Stimulated activated CD4-positive, alpha-beta T cell treated with anti-CD3 and anti-CD28 coated beads, TNF-alpha, amount 100 ng/mL, for 48 hours (primary cell): Measurements from ENCODE around the gene KDM5A.

Experiments used
- DNase-seq, 3 donors: peaks; one replicate each; pipeline ENCODE4 v3.0.0-alpha.2; 2020; ENCODE audit warnings: low read depth in 3 of 3

Gene KDM5A

DNA sequence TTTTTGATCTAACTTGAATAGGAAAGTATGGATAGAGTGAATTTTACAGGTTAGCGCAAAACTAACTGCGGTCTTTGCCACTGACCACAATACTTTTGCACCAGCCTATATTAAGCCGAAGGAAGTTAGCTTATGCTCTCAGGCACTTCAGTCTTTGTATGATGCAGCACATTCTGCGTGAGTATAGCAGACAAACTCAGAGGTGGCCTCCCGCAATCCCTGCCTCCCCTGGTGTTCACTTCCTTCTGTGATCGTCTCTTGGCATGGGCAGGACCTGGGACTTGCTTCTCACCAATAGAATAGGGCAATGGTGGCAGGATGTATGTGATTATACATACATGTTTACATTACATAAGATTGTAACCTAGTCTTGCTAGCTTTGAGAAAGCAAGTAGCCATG, 116.2 kb downstream of the KDM5A start:
- DNase-seq = no peak

DNA sequence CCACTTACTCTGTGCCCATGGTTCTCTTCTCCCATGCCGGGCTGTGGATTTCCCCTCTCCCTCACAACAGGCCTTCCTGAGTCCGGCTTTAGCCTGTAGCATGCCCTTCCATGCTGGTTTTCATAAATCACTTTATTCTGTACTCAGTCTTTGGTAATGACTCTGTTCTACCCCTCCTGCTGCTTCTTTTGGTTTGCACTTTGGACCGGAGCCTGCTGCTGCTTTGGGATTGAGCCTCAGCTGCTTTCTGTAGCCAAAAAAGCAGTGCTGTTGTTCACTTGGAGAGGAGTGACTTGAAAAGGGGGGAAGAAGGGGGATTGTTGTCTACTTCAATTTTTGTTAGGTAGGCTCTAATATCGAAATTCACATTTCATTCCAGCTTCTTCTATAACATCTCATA, 118.0 kb downstream of the KDM5A start:
- no peak for DNase-seq

DNA sequence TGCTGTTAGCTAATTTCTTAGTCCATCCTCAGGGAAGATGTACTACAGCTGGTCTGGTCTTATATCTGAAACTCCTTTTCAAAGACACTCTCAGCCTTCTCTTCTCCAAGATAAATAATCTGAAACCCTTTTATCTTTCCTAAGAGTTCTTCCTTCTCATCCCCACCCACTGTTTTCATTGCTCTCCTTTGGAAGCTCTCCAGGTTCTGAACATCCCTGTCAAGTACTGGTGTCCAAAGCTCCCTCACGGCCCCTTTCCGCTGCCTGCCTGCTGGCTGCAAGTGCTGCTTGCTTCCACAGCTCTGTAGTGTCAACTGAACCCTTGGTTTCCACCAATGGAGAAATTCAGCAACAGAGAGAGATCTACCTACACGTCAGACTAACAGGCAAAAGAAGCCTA, 119.9 kb downstream of the KDM5A start:
- no peak for DNase-seq

DNA sequence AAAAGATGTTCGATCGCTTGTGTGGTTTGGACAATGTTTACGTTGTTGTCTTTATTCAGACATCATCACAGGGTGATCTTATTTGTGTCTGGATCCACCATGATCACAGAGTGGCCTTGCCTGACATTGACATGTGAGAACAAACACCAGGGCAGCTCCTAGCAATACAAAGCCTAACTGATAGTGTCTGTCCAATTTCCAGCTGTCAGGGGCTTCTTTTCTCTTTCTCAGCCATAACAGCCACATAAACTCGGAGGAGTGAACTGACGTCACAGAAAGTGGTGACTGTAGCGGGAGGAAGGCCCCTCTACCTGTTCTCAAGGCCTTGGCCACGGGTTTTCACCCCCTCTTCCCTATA, 120.7 kb downstream of the KDM5A start:
- DNase-seq = no peak

DNA sequence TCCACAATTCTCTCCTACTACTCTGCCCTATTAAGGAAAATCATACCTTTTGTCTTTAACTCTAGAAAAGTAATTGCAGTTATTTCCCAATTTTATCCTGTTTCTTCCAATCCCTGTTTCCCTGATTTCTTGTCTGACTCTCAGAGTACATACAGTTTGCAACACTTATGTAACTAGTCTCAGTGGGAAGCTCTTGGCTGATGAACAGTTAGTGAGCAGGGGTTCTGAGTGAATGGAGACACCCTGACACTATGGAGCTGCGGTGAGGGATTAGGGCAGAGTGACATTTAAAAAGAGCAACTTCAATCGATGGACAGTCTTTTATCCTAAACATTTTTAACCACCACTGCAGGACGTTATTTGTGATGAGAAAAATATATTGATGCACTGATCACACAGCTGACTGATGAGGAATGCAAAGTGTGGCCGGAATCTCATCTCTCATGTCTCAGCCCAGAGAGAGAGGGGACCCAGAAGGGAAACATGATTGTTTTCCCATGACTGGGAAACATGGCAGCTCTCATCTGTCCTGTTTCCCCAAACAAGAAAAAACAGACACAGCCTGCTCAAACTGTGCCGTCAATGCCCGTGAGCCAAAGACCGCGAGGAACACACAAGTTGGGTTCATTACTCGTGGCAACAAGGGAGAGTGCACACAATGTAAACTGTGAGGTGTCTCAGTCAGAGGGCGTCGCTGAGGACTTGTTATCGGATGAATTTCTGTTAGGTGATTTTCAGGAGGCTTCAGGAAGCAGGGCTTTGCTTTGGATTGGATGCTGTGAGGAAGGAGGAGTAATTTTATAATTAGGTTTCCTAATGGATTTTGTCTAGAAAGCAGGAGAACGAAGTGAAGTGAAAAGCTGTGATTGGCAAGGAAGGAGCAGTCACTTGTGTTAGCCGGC, 121.3 kb downstream of the KDM5A start:
- DNase-seq = no peak

DNA sequence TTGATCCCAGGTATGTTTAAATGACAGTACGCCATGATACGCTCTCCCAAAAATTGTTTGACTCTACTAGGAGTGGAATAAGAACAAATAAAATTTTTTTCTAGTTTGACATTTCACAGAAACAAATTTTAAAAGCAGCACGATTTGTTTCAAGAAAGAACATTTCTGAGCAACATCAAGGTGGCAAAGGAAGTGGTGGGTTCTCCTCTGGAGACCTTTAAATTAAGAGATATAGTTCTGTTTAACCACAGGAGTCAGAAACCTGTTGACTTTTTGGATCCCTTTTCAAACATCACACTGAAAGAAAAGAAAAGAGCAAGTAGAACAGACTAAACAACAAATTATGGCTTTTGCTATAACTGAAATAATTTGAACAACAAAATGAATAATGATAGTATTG, 124.0 kb downstream of the KDM5A start:
- no peak for DNase-seq

DNA sequence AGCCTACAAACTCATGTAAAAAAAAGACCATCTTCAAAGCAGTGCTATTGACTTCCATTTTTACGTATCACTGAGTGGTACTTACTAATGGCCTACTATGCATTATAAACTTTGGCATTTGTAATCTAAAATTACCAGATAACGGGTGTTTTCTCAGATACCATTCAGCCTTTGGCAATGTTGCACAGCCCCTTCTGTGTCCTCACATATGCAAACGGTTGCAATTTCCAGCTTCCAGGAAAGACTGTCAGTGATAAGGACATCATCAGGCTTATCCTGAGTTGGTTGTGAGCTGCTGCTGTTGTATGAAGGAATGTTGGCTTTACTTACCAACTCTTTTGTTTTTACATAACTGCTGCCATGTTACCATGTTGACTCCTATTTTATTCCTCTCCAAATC, 124.9 kb downstream of the KDM5A start:
- DNase-seq = no peak

DNA sequence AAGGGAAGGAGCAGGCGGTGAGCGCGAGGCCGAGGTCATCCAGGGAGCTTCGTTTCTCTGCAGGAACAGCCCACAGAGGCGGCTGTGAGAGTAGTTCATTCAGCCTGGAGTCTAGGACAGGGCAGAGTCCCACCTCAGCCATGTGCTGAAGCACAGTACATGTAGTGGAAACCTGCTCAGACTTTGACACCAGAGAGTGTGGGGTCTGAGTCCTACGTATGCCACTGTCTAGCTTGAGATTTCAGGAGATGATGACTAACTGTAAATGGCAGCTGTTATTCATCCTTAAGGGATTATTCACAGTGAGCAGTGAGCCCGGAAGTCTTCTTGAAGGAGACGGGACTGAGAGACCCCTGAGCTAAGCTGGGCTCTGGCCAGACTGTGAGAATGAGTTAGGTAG, 125.5 kb downstream of the KDM5A start:
- no peak for DNase-seq

DNA sequence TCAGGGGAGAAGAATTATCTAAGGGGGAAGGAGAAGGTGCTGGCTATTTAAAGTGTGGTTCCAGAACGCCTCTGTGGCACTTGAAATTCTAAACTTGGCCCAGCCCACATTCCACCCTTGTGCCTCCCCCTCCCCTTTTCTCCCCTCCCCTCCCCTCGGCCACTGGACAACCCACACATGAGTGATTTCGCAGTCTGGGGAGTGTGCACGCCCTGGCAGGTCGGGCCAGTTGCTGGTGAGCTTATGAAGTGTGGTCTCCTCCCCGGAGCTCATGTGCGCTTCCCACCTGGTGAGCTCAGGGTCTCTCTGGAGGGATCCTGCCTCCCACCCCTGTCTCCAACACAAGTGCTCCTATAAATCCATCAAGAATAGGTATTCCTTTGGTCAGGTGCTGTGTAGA, 126.3 kb downstream of the KDM5A start, which contains the start of gene SLC6A13:
Gene SLC6A13 (minus strand): TSS at position 20 of the 400 bp plus-strand sequence. CDS start 2,784 bp downstream, outside the sequence.
- no peak for DNase-seq

DNA sequence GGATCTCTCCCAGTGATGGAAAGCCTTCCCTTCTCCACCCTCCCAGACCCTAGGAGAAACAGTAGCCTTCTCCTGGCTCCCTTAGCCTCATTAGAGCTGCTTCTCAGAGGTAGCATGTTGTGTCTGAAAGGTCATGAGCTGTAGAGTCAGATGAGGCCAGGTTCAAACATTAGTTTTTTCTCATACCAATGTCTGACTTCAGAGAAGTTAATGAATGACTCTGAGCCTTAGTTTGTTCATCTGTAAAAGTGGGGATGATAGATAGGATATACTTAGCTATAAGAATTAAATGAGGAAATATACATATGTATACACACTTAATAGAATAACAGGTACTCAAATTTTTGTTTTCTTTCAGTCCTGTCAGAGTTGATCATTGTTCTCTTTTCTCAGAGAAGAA, 127.0 kb downstream of the KDM5A start:
- no peak for DNase-seq

DNA sequence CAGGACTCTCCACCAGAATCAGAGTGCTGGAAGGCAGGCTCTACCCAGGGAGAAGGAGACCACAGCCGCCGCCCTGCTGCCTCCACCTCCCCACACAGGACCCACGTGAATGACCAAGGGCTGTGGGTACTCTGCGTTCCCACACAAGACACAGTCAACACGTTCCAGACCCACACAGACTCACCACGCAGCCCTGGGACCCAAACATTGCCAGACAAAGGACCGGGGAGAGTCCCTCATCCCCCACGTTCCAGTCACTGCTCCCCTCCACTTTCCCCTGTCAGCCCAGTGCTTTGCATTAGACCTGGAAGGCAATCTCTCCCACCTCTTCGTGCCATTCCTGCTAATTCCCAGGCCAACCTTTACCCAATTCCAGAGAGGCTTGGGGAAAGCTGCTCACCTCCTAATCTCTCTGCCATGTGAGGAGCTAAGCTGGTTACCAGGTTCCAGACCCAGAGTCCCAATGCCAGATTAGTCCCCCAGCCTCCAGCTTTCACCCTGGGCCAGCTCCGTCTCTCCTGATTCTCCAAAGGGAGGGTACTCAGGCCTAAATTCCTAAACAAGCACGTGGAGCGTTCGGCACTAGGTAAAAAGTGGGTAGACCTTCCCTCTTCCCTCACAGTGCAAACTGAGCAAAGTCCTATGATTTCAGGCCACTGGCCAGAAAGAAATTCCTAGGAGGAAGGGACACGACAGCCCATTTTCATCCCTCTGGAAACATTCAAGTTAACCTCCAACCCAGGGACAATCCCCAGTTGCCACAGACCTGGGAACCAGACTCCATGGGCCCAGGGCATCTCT, 131.4 kb downstream of the KDM5A start:
- no peak for DNase-seq

DNA sequence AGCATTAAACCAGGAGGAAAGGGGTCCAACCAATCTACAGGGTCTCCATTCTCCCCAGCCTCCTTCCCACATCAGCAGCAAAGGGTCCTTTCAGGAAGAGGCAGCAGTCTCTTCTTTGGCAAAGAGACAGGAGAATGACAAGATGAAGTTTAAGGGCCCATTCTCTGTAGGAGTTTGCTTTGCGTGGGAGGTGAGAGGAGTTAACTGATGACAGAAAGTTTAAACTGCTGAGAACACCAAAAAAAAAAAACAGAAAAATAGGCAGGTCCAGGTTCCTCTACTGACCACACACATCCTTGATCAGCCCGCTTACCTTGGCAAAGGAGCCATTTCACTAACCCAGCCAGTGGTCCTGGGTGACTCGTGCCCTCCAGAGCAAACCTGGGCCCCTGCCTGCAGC, 132.2 kb downstream of the KDM5A start:
- no peak for DNase-seq

DNA sequence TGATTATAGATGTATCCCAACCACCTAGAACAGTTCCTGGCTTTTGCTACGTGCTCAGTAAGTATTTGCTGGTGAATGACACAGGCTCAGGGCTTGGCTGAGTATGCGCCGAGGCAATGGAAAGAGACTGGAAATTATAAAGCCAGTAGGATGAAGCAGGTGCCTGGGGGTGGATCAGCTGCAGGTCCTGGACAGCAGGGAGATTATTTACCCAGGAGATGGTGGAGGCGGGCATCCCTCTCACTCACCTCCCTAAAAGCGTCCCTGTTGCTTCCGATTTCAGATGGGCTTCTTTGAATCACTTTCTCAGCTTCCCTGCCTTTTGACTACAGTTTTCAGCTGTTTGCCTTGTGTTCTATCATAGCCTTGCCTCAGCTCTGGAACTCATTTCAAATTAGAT, 132.9 kb downstream of the KDM5A start:
- no peak for DNase-seq

DNA sequence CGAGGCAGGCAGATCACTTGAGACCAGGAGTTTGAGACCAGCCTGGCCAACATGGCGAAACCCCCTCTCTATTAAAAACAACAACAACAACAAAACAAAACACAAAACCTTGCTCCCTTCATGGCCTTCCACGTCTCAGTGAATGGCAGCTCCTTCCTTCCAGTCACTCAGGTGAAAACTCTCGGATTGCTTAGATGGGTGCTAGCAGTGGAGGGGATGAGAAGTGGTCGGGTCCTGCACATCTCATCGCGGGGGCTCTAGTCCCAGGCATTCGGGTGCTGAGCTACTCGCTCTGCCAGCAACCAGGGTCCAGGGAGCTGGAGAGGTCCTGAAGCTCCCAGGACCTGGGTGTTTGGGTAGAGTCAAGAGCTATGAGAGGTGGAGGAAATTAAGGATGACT, 134.2 kb downstream of the KDM5A start:
- DNase-seq = no peak

DNA sequence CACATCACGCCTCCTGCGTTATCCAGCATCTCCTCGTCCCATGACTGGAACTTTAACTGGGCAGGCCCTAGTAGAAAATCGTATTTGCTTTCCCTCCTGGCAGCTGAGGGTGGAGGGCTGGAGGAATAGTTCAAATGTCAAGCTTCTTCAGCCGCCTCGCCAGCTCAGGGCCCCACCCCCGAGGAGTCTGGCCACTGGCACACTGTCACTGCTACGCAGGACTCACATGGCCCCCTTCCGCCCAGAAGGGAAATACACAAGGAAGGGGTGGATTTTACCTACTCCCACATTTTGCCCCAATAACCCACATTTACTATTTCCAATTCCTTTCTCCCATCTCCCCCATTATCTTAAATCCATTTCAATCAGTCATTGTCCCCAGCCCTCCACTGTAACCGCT, 135.1 kb downstream of the KDM5A start:
- DNase-seq = no peak

DNA sequence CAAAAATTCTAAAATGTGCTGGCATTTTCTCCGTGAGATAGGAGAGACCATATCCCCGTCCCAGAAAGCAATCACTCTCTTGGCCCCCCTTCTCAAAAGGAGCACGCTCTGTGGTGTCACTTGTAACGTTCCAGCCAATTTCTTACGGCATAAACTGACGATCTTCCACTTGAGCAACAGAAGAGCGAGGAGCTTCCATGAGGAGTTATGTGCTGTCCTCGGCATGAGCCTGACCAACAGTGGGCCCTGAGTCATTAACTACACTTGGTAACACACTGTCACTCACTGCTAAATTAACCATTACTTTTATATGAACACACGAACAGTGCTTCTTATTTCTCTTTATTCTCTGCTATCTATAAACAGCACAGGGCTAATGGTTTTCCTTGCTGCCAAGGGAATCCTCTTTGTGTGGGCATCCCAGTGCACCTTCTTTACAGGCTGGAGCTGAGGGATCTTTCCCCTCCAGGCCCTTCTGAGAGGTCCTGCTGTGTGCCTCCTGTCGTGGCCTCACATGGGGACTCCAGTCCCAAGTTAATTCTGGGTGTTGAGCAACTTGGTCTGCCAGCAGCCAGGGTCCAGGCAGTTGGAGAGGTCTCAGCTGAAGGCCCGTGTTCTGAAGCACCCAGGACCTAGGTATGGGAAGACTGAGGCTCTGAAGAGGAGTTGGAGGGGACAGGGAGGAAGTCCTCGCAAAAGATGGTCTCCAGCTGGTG, 135.8 kb downstream of the KDM5A start:
- no peak for DNase-seq

DNA sequence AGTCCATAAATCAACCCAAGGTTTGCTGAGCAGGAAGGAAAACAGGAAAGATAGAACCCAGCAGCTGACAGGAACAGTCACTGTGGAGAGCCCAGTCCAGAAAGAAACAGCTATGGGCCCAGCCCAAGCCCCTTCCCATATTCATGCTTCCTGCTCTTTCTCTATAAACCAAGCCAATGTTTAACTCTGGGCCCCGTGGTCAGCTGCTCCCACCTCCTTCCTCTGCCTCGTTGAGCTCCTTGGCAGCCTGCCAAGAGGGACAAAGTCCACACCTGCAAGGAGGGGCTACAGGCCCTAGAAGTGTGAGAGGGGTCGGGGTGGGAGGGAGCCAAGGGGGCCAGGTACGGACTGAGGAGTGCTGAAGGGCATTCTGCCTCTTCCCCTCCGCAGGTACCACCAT, 136.5 kb downstream of the KDM5A start:
- DNase-seq = no peak

DNA sequence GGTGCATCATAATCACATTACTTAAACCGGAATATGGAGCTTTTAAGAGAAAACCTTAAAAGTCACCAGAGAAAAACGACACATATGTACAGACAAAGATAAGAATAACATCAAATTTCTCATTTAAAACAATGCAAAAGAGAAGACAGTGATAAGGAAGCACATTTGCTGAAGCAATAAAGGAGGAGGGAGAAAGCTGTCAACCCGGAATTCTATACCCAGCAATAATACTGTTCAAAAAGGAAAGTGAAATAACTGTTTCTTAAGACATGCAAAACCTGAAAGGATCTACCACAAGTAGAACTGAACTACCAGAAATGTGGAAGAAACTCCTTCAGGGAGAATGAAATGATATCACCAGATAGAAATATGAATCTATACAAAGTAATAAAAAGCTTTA, 141.8 kb downstream of the KDM5A start:
- DNase-seq = no peak

DNA sequence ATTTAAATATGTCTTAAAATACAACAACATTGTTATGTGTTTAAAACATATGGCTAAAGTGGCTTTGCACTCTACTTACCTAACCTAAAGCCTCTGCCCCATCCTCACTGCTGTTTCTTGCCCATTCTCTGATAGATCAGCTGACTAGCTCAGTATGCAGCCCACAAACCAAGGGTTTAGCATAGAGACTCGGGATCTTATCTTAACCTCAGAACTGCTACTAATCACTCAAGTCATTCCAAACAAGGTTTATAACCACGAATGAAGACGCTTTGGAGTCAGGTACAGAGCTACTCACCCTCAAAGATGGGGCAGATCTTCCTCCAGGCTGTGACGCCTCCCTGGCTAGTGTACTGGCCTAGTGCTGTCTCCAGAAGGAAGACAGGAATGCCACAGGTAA, 145.7 kb downstream of the KDM5A start:
- DNase-seq = no peak

DNA sequence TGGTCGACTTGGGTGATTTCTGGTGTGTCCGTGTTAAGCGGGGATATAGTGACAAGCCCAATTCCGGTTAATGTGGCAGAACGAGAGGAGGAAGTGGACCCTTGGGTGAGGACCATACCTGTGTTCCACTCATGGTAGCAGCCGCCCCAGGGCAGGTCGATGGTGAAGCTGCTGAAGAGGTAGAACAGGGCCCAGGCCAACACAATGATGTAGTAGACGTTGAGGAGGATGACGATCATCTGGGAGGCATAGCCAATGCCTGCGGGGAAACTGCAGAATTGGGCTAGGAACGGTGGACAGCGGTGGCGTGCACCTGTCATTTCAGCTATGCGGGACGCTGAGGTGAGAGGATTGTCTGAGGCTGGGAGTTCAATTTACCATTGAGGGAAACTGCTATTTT, 146.6 kb downstream of the KDM5A start:
- no peak for DNase-seq

DNA sequence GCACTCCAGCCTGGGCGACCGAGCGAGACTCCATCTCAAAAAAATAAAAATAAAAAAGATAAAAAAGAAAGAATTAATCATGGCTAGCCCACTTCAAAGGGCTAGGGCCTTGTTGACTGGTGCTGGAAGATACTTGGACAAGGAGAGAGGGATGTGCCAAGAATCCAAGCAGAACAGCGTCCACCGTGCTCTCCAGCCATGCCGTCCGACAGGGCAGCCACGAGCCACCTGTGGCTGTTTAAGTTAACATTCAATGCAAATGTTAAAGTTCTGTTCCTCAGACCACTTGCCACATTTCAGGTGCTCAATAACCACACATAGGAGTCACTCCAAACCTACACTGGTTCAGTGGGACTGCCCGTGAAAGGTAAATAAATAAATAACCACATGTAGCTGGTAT, 147.9 kb downstream of the KDM5A start:
- DNase-seq = no peak

DNA sequence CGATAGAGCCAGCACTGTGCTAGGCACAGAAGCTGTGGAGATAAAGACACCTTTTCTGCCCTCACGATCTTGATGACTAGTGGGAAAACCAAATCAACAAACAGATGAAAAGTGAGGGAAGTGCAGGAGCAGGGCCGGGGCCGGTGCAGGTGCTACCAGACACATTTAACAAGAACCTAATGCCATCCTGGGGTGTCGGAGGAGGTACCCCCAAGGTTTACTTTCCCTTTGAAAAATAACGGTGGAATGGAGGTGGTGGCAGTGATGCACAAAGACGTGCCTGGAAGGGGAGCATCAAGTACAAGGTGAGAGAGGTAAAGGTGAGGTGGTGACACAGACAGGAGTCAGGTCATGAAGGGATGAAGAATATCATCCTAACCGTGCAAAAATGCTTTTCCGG, 148.6 kb downstream of the KDM5A start:
- DNase-seq = no peak
